ENCODE measurements around the gene PCAT7. TPM values are rescaled to one million over a fixed set of nuclear protein-coding genes. Genes with fewer than 3 reads are reported as not detected.
A peak's percentile ranks its signal among the peaks of the same experiment; 100 is the strongest.

PCAT7 gene
- total and polyA plus RNA-seq, 9 of the 15 experiments (the other 6 are each of a cell fraction or from before 2014, with no cell fraction given): 0.09 to 0.13 TPM; not detected in 7

DNA sequence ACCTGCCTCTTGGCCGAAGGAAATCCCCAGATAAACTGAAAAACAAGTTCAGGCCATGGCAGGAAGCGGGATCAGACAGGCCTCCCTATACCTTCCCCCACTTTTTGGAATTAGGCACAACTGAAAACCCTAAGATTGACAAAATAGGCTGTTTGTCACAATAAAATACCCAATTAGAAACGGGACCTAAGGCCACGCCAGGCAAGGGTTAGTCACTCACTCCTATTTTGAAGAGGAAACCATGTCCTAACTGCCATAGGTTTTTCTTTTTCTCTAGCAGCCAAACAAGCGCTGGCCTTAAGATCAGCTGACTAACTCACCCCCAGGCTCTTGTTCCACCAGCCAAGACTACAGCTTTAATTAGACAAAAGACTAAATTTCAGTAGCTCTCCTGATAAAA is 26.8 kb downstream of the PCAT7 start:
- Histone ChIP-seq H2AFZ (ENCODE audit: low read depth, low read length) (no peak overlapping the region), H3K79me2 (ENCODE audit: control insufficient read depth, insufficient read depth, low read length) (no peaks in the 10 kb centered on the region), H4K20me1 (replicated peaks; ENCODE audit: control insufficient read depth, insufficient read depth, low read length) (no peaks in the 10 kb centered on the region), H3K9me1 (ENCODE audit: control insufficient read depth, insufficient read depth, low read length) (no peaks in the 10 kb centered on the region), H3K9me3 (replicated peaks; ENCODE audit: control insufficient read depth, insufficient read depth, low read depth, low read length) (no peaks in the 10 kb centered on the region), H3K36me3 (ENCODE audit: control insufficient read depth, insufficient read depth, low read length) (no peaks in the 10 kb centered on the region), H3K4me1 (replicated peaks in 1 of 2; ENCODE audit: control insufficient read depth in 2 of 2, insufficient read depth in 2 of 2, low read length in 2 of 2) (no peaks in the 10 kb centered on the region), H3K4me2 (ENCODE audit: insufficient read depth, low read length) (no peak overlapping the region), H3K9ac (ENCODE audit: insufficient read depth in 1 of 2, low read depth in 2 of 2, low read length in 2 of 2) (no peak overlapping the region), H3K27ac (ENCODE audit: extremely low read depth, low read depth, low read length) (no peak overlapping the region), H3K4me3 (no peak overlapping the region), H3K27me3 (ENCODE audit: control insufficient read depth in 2 of 2, insufficient read depth in 2 of 2, low read length in 2 of 2) (peaks cover 19 to 29% of the 10 kb centered on the region in 2 experiments; a peak in 4 of 5 replicates)
- POLR2A ChIA-PET: no interaction called here
- peak; percentile 97 for TF ChIP-seq MYNN (IDR thresholded peaks at IDR 0.05)
- no peak for TF ChIP-seq MYNN (CRISPR knock-in tag; IDR thresholded peaks at IDR 0.05)
- no peak for TF ChIP-seq ZNF79 (CRISPR knock-in tag; IDR thresholded peaks at IDR 0.05; ENCODE audit: low read depth)
- 5% methylated on average over 5 of the region's 5 CpGs for WGBS (ENCODE audit: insufficient coverage, low coverage, missing lambda C conversion rate)
- CTCF ChIA-PET (ENCODE audit: low intra/inter-chr PET ratio): no interaction called here
- in situ Hi-C loops (cut with MboI): no loop called here
- FAIRE-seq (no peak), ATAC-seq (no peak), DNase-seq (ENCODE audit: extremely low read depth in 1 of 4, low spot score in 3 of 4) (no peak)
- BruUV-seq (replicated peaks): no TSS peak
- intact Hi-C loops (cut with micrococcal nuclease): no loop called here

GRCh38 chr9:94584555-94584954 is 29.7 kb downstream of the PCAT7 start:
- 9% methylated on average over 6 of the region's 6 CpGs for WGBS (ENCODE audit: insufficient coverage, low coverage, missing lambda C conversion rate)
- H3K27ac ChIP-seq (ENCODE audit: extremely low read depth, low read depth, low read length): no peak overlapping the region
- ChIA-PET POLR2A (interaction anchor here (1.4 kb wide), 1 partner anchor 203 kb away, joined by 3 read pairs; no protein-coding TSS in a partner anchor), CTCF (ENCODE audit: low intra/inter-chr PET ratio) (no interaction called here)
- TF ChIP-seq ZNF184 (CRISPR knock-in tag; IDR thresholded peaks at IDR 0.05): no peak
- TF ChIP-seq, protein P1, sequence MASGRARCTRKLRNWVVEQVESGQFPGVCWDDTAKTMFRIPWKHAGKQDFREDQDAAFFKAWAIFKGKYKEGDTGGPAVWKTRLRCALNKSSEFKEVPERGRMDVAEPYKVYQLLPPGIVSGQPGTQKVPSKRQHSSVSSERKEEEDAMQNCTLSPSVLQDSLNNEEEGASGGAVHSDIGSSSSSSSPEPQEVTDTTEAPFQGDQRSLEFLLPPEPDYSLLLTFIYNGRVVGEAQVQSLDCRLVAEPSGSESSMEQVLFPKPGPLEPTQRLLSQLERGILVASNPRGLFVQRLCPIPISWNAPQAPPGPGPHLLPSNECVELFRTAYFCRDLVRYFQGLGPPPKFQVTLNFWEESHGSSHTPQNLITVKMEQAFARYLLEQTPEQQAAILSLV (tag; IDR thresholded peaks at IDR 0.05): no peak
- TF ChIP-seq MCM2 (IDR thresholded peaks at IDR 0.05; ENCODE audit: low read depth): no peak
- TF ChIP-seq TCF7L2 (IDR thresholded peaks at IDR 0.05; ENCODE audit: low read depth, low read length): no peak
- no peak for TF ChIP-seq ASH1L (IDR thresholded peaks at IDR 0.05; ENCODE audit: borderline replicate concordance, low read depth, partially characterized antibody)
- no peak for TF ChIP-seq ZNF644 (tag; IDR thresholded peaks at IDR 0.05; ENCODE audit: low read depth)
- TF ChIP-seq ZNF444 (CRISPR knock-in tag; IDR thresholded peaks at IDR 0.05): no peak
- no peak for TF ChIP-seq ZNF778 (CRISPR knock-in tag; IDR thresholded peaks at IDR 0.05)
- no peak for TF ChIP-seq ZNF583 (CRISPR knock-in tag; IDR thresholded peaks at IDR 0.05)
- TF ChIP-seq KDM5B (IDR thresholded peaks at IDR 0.05; ENCODE audit: insufficient replicate concordance, low read depth, low read length): no peak
- no peak for TF ChIP-seq NEUROD1 (IDR thresholded peaks at IDR 0.05; ENCODE audit: borderline replicate concordance, low read depth, low read length, partially characterized antibody)
- no peak for DNase-seq (ENCODE audit: extremely low read depth in 1 of 4, low spot score in 3 of 4)
- no peaks in the 10 kb centered on the region for H3K9me3 ChIP-seq (replicated peaks; ENCODE audit: control insufficient read depth, insufficient read depth, low read depth, low read length)
- FAIRE-seq: no peak
- H3K9ac ChIP-seq (ENCODE audit: insufficient read depth in 1 of 2, low read depth in 2 of 2, low read length in 2 of 2): no peak overlapping the region
- H4K20me1 ChIP-seq (replicated peaks; ENCODE audit: control insufficient read depth, insufficient read depth, low read length): no peaks in the 10 kb centered on the region
- H3K79me2 ChIP-seq (ENCODE audit: control insufficient read depth, insufficient read depth, low read length): no peaks in the 10 kb centered on the region
- in situ Hi-C loops (cut with MboI): no loop called here
- H3K27me3 ChIP-seq (ENCODE audit: control insufficient read depth in 2 of 2, insufficient read depth in 2 of 2, low read length in 2 of 2): peaks cover 39 to 54% of the 10 kb centered on the region in 2 experiments
- H3K4me2 ChIP-seq (ENCODE audit: insufficient read depth, low read length): no peak overlapping the region
- H3K4me1 ChIP-seq (replicated peaks in 1 of 2; ENCODE audit: control insufficient read depth in 2 of 2, insufficient read depth in 2 of 2, low read length in 2 of 2): no peaks in the 10 kb centered on the region; a peak in 1 of 5 replicates
- no peaks in the 10 kb centered on the region for H3K36me3 ChIP-seq (ENCODE audit: control insufficient read depth, insufficient read depth, low read length)
- H3K4me3 ChIP-seq: no peak overlapping the region
- H2AFZ ChIP-seq (ENCODE audit: low read depth, low read length): no peak overlapping the region
- H3K9me1 ChIP-seq (ENCODE audit: control insufficient read depth, insufficient read depth, low read length): no peaks in the 10 kb centered on the region
- intact Hi-C loops (cut with micrococcal nuclease): no loop called here
- no peak for ATAC-seq
- BruUV-seq (replicated peaks): no TSS peak

Measured in K562 (cell line).